Measurements from ENCODE around the gene HRAS.

Gene HRAS

GRCh38 chr11:506995-507726 is 28.2 kb downstream of the HRAS start, which contains the start of gene RNH1:
TSS of gene RNH1 (minus strand) at chr11:507242. CDS start at chr11:502162, 5,080 bp downstream.
- peak; percentile 87 for DNase-seq

GRCh38 chr11:506238-506994 is 29.0 kb downstream of the HRAS start:
- peak; percentile 95 for DNase-seq

GRCh38 chr11:504994-505344 is 30.4 kb downstream of the HRAS start:
- DNase-seq = no peak

- no peak for DNase-seq
Measured at GRCh38 chr11:504053-504993, 31.1 kb downstream of the HRAS start.

GRCh38 chr11:503179-503981 is 32.0 kb downstream of the HRAS start:
- no peak for DNase-seq

- no peak for DNase-seq
Measured at GRCh38 chr11:502288-503178, 32.8 kb downstream of the HRAS start.

- DNase-seq = no peak
Measured at GRCh38 chr11:501683-502287, 33.6 kb downstream of the HRAS start.

- no peak for DNase-seq
Measured at GRCh38 chr11:501001-501682, 34.2 kb downstream of the HRAS start.

- no peak for DNase-seq
Measured at GRCh38 chr11:499201-500076, 35.9 kb downstream of the HRAS start.

GRCh38 chr11:498297-499181 is 36.8 kb downstream of the HRAS start:
- DNase-seq = no peak

GRCh38 chr11:497565-498296 is 37.6 kb downstream of the HRAS start:
- no peak for DNase-seq

- DNase-seq = no peak
Measured at GRCh38 chr11:496834-497564, 38.4 kb downstream of the HRAS start.

- DNase-seq = no peak
Measured at GRCh38 chr11:495537-495931, 39.8 kb downstream of the HRAS start.

GRCh38 chr11:494761-495536 is 40.4 kb downstream of the HRAS start:
- no peak for DNase-seq

GRCh38 chr11:492427-493226 is 42.7 kb downstream of the HRAS start:
- peak; percentile 16 for DNase-seq

All from COR-L47 (cell line).